ENCODE results near the gene BUD23. TPM values are rescaled to one million over a fixed set of nuclear protein-coding genes. Genes with fewer than 3 reads are reported as not detected.
"Not testable (repeated sequence)": the region's sequence is repeated elsewhere in the genome, so short reads cannot be mapped to it uniquely, and the experiment has no call there.

BUD23 gene
- polyA plus RNA-seq, 1 experiment, result 48.6 TPM

- TF ChIP-seq CTCF (IDR thresholded peaks at IDR 0.05; ENCODE audit: low read depth, low read length), result no peak
- Histone ChIP-seq H3K9me3 (ENCODE audit: control insufficient read depth, insufficient read depth, low read length) (no peaks in the 10 kb centered on the region; the same call in 1 of the 2 replicates), H3K4me3 (ENCODE audit: low read depth, low read length) (peak overlapping the region; percentile 76), H3K27me3 (ENCODE audit: control insufficient read depth, insufficient read depth, low read length) (peaks cover 6% of the 10 kb centered on the region), H3K27ac (ENCODE audit: low read depth, low read length) (peak overlapping the region; percentile 39)
- CTCF ChIA-PET, result interaction anchor here (1.0 kb wide), 1 partner anchor 112 kb away, joined by 3 read pairs; no protein-coding TSS in a partner anchor
- POLR2A ChIA-PET, result interaction anchor here (1.3 kb wide), 1 partner anchor 132 kb away, joined by 3 read pairs; no protein-coding TSS in a partner anchor
- DNase-seq (ENCODE audit: low read depth, low spot score), result no peak
Measured at GRCh38 chr7:73718438-73718881, 35.1 kb downstream of the BUD23 start.

- no peaks in the 10 kb centered on the region; the same call in 1 of the 2 replicates for H3K9me3 ChIP-seq (ENCODE audit: control insufficient read depth, insufficient read depth, low read length)
- peaks cover 6% of the 10 kb centered on the region for H3K27me3 ChIP-seq (ENCODE audit: control insufficient read depth, insufficient read depth, low read length)
- H3K27ac ChIP-seq (ENCODE audit: low read depth, low read length), result no peak within 1 kb of the TSS
- peak within 1 kb of the TSS; percentile 76 for H3K4me3 ChIP-seq (ENCODE audit: low read depth, low read length)
- no peak for TF ChIP-seq CTCF (IDR thresholded peaks at IDR 0.05; ENCODE audit: low read depth, low read length)
- POLR2A ChIA-PET, result interaction anchor here (0.6 to 1.0 kb wide), 4 partner anchors 10 to 132 kb away, joined by 3 to 4 read pairs (median 3); no protein-coding TSS in a partner anchor
- DNase-seq (ENCODE audit: low read depth, low spot score), result no peak
- CTCF ChIA-PET, result interaction anchor here (1.0 kb wide), 1 partner anchor 112 kb away, joined by 6 read pairs; no protein-coding TSS in a partner anchor
Measured at GRCh38 chr7:73718905-73719805, 35.8 kb downstream of the BUD23 start, which contains the start of gene STX1A. Gene STX1A (minus strand): TSS chr7:73719669. CDS start chr7:73719631, 38 bp downstream.

GRCh38 chr7:73719806-73720169 is 36.4 kb downstream of the BUD23 start:
- Histone ChIP-seq H3K27ac (ENCODE audit: low read depth, low read length) (no peak overlapping the region), H3K9me3 (ENCODE audit: control insufficient read depth, insufficient read depth, low read length) (no peaks in the 10 kb centered on the region; the same call in 1 of the 2 replicates), H3K4me3 (ENCODE audit: low read depth, low read length) (peak overlapping the region; percentile 58), H3K27me3 (ENCODE audit: control insufficient read depth, insufficient read depth, low read length) (peaks cover 6% of the 10 kb centered on the region)
- no peak for DNase-seq (ENCODE audit: low read depth, low spot score)
- ChIA-PET CTCF (interaction anchor here (1.0 kb wide), 1 partner anchor 113 kb away, joined by 6 read pairs; no protein-coding TSS in a partner anchor), POLR2A (interaction anchor here (0.7 to 1.0 kb wide), 4 partner anchors 12 to 131 kb away, joined by 3 to 4 read pairs (median 3); no protein-coding TSS in a partner anchor)
- no peak for TF ChIP-seq CTCF (IDR thresholded peaks at IDR 0.05; ENCODE audit: low read depth, low read length)

- not testable (repeated sequence) for H3K27me3 ChIP-seq (ENCODE audit: control insufficient read depth, insufficient read depth, low read length); H3K9me3 ChIP-seq (ENCODE audit: control insufficient read depth, insufficient read depth, low read length); DNase-seq (ENCODE audit: low read depth, low spot score); H3K4me3 ChIP-seq (ENCODE audit: low read depth, low read length); H3K27ac ChIP-seq (ENCODE audit: low read depth, low read length)
- ChIA-PET CTCF (interaction anchor here (1.0 kb wide), 1 partner anchor 113 kb away, joined by 6 read pairs; no protein-coding TSS in a partner anchor), POLR2A (interaction anchor here (0.7 kb wide), 1 partner anchor 22 kb away, joined by 4 read pairs; no protein-coding TSS in a partner anchor)
Measured at GRCh38 chr7:73720443-73720842, 37.0 kb downstream of the BUD23 start.

- Histone ChIP-seq H3K4me3 (ENCODE audit: low read depth, low read length) (no peak overlapping the region), H3K27ac (ENCODE audit: low read depth, low read length) (no peak overlapping the region), H3K27me3 (ENCODE audit: control insufficient read depth, insufficient read depth, low read length) (peaks cover 6% of the 10 kb centered on the region), H3K9me3 (ENCODE audit: control insufficient read depth, insufficient read depth, low read length) (no peaks in the 10 kb centered on the region; the same call in 1 of the 2 replicates)
- POLR2A ChIA-PET, result no interaction called here
- CTCF ChIA-PET, result interaction anchor here (1.0 kb wide), 1 partner anchor 115 kb away, joined by 3 read pairs; no protein-coding TSS in a partner anchor
- DNase-seq (ENCODE audit: low read depth, low spot score), result no peak
- TF ChIP-seq CTCF (IDR thresholded peaks at IDR 0.05; ENCODE audit: low read depth, low read length), result no peak
Measured at GRCh38 chr7:73721377-73721817, 38.0 kb downstream of the BUD23 start.

GRCh38 chr7:73722182-73722581 is 38.8 kb downstream of the BUD23 start:
- POLR2A ChIA-PET; DNase-seq (ENCODE audit: low read depth, low spot score); H3K9me3 ChIP-seq (ENCODE audit: control insufficient read depth, insufficient read depth, low read length); H3K4me3 ChIP-seq (ENCODE audit: low read depth, low read length); H3K27ac ChIP-seq (ENCODE audit: low read depth, low read length); H3K27me3 ChIP-seq (ENCODE audit: control insufficient read depth, insufficient read depth, low read length): not testable (repeated sequence)
- CTCF ChIA-PET, result interaction anchor here (1.0 kb wide), 1 partner anchor 115 kb away, joined by 3 read pairs; no protein-coding TSS in a partner anchor

Measured in AG04450 (cell line).